B cell (primary cell): ENCODE measurements around the gene C2orf42. TPM values are rescaled to one million over a fixed set of nuclear protein-coding genes. Genes with fewer than 3 reads are reported as not detected.

Source experiments
- ATAC-seq: fragments of 200-7000 bp; cut with Tn5 transposase; one replicate; pipeline ENCODE4 v1.10.0; 2021; ENCODE audit warnings: low read depth, mild to moderate bottlenecking, moderate number of reproducible peaks, moderate library complexity
- CTCF ChIA-PET: fragments of 350-600 bp; sonication (Branson Sonifier 250); formaldehyde crosslinking; loops from one replicate; lab custom pipeline; 2021; ENCODE audit warnings: antibody characterized with exemption, inconsistent platforms; lab: Charles Lee
- POLR2A ChIA-PET: fragments of 350-600 bp; sonication (Branson Sonifier 250); formaldehyde crosslinking; loops from one replicate; lab custom pipeline; 2021; ENCODE audit warnings: antibody characterized with exemption; lab: Charles Lee
- DNase-seq: peaks from one replicate; pipeline ENCODE4 v3.0.0; 2013
- H2AFZ ChIP-seq: 2 replicates; pipeline ENCODE4 v1.6.1; 2012; ENCODE audit warnings: mild to moderate bottlenecking, low read depth, low read length; ENCODE audit not compliant: insufficient read depth, poor library complexity, severe bottlenecking
- H3K27ac ChIP-seq, 2 donors: 1 replicate in 1 of 2; 2 replicates in 1 of 2; pipeline ENCODE4 v1.5.1; 2012 to 2013; ENCODE audit warnings: low read length in 2 of 2, mild to moderate bottlenecking in 2 of 2, moderate library complexity in 1 of 2
- H3K27me3 ChIP-seq, 4 experiments: fragments of 200-600 bp in 1 of 4; sonication (generic) in 1 of 4; replicated peaks in 1 of 4; 1 replicate in 2 of 4; 2 replicates in 2 of 4; pipeline versions ENCODE4 v1.6.1 to v1.7.0; 2013 to 2016; ENCODE audit warnings: low read length in 3 of 4, mild to moderate bottlenecking in 2 of 4, mixed read lengths in 1 of 4, moderate library complexity in 1 of 4; ENCODE audit not compliant: insufficient read depth in 4 of 4, control insufficient read depth in 3 of 4; ENCODE audit errors: control extremely low read depth in 1 of 4
- H3K36me3 ChIP-seq, 2 experiments: replicated peaks in 1 of 2; 1 replicate in 1 of 2; 2 replicates in 1 of 2; pipeline versions ENCODE4 v1.6.1 to v1.7.1; 2013; ENCODE audit warnings: low read length in 1 of 2; ENCODE audit not compliant: insufficient read depth in 2 of 2, control insufficient read depth in 1 of 2; ENCODE audit errors: control extremely low read depth in 1 of 2, extremely low read depth in 1 of 2
- H3K4me1 ChIP-seq, 2 donors: fragments of 200-600 bp in 1 of 2; sonication (generic) in 1 of 2; 1 replicate in 1 of 2; 2 replicates in 1 of 2; pipeline versions ENCODE4 v1.5.1 to v1.6.1; 2013 to 2017; ENCODE audit warnings: low read length in 2 of 2; ENCODE audit not compliant: control insufficient read depth in 2 of 2, insufficient read depth in 2 of 2
- H3K4me2 ChIP-seq: replicated peaks from 2 replicates; pipeline ENCODE3; 2012; ENCODE audit warnings: mild to moderate bottlenecking, low read depth, low read length; ENCODE audit not compliant: poor library complexity, severe bottlenecking
- H3K4me3 ChIP-seq, 5 experiments: fragments of 200-600 bp in 1 of 5; sonication (generic) in 1 of 5; 1 replicate in 3 of 5; 2 replicates in 2 of 5; pipeline versions ENCODE4 v1.5.1 to v1.7.0; 2011 to 2016; ENCODE audit warnings: low read length in 4 of 5, mild to moderate bottlenecking in 4 of 5, low read depth in 2 of 5, control low read depth in 1 of 5, moderate library complexity in 1 of 5; ENCODE audit not compliant: insufficient read depth in 1 of 5; ENCODE audit errors: control extremely low read depth in 1 of 5, extremely low read depth in 1 of 5
- H3K79me2 ChIP-seq: fragments of 200-600 bp; sonication (generic); one replicate; pipeline ENCODE4 v1.6.0; 2016; ENCODE audit warnings: low read length; ENCODE audit not compliant: control insufficient read depth, insufficient read depth
- H3K9ac ChIP-seq: fragments of 200-600 bp; sonication (generic); 2 replicates; pipeline ENCODE4 v1.6.1; 2017; ENCODE audit warnings: mild to moderate bottlenecking, low read length, moderate library complexity
- H3K9me3 ChIP-seq, 3 donors: one replicate each; pipeline versions ENCODE4 v1.6.1 to v1.7.1; 2013; ENCODE audit warnings: low read length in 2 of 3; ENCODE audit not compliant: control insufficient read depth in 2 of 3, insufficient read depth in 1 of 3; ENCODE audit errors: control extremely low read depth in 1 of 3
- H4K20me1 ChIP-seq: 2 replicates; pipeline ENCODE4 v1.6.0; 2012; ENCODE audit warnings: mild to moderate bottlenecking, low read length; ENCODE audit not compliant: insufficient read depth, control insufficient read depth, poor library complexity, severe bottlenecking
- H3K27ac Mint-ChIP-seq: one replicate; pipeline ENCODE4 v1.8.0; 2021; ENCODE audit warnings: mixed read lengths
- H3K27me3 Mint-ChIP-seq: one replicate; pipeline ENCODE4 v1.8.0; 2021; ENCODE audit warnings: mixed read lengths
- H3K4me1 Mint-ChIP-seq: one replicate; pipeline ENCODE4 v1.8.0; 2021; ENCODE audit warnings: mixed read lengths
- H3K4me3 Mint-ChIP-seq: one replicate; pipeline ENCODE4 v1.8.0; 2021; ENCODE audit warnings: mixed read lengths
- H3K9me3 Mint-ChIP-seq: one replicate; pipeline ENCODE4 v1.8.0; 2022; ENCODE audit warnings: mixed read lengths; ENCODE audit not compliant: insufficient read depth
- EZH2 ChIP-seq: IDR thresholded peaks from 2 replicates; pipeline ENCODE4 v1.6.1; 2012; ENCODE audit warnings: borderline replicate concordance, low read depth, mild to moderate bottlenecking, moderate library complexity, low read length; ENCODE audit not compliant: insufficient read depth, poor library complexity, severe bottlenecking
- whole genome bisulfite sequencing: methylation state at CpG from one replicate; pipeline ENCODE4 v1.1.5; 2013; ENCODE audit warnings: missing lambda C conversion rate; ENCODE audit not compliant: insufficient coverage; 5-methylcytosine and 5-hydroxymethylcytosine counted together
- intact Hi-C: fragments of 100-400 bp; cut with micrococcal nuclease; formaldehyde crosslinking; loops from one replicate; pipeline ENCODE4 v1.10.0; 2022
- polyA plus RNA-seq: library from polyadenylated mRNA; depleted of rRNA; stranded (reverse); fragments of >200 nt; gene quantifications from 2 replicates; pipeline ENCODE4 v1.2.3, GENCODE V29; 2012
- total RNA-seq, 2 donors: library from RNA; stranded (reverse); fragments of 120-200 nt in 1 of 2; gene quantifications; 1 replicate in 1 of 2; 2 replicates in 1 of 2; pipeline versions ENCODE4 v1.2.3 to v1.2.4, GENCODE V29; 2013 to 2022
- TF ChIP-seq, protein P1 (sequence below): fragments of 200-600 bp; IDR thresholded peaks from one replicate; pipeline ENCODE4 v1.8.0; 2022; ENCODE audit warnings: antibody characterized with exemption, mild to moderate bottlenecking

Gene C2orf42
- total and polyA plus RNA-seq, 2 donors (not counting 1 experiment from before 2014, with no cell fraction given): 13.0 to 42.9 TPM

GRCh38 chr2:70128005-70128404, 62.8 kb downstream of the C2orf42 start:
- H3K4me1 Mint-ChIP-seq: peaks cover 59% of the 10 kb centered on the region

GRCh38 chr2:70126413-70126812, 64.4 kb downstream of the C2orf42 start:
- H3K4me1 ChIP-seq: peaks cover 55 to 63% of the 10 kb centered on the region in 2 donors
- no peaks in the 10 kb centered on the region for H3K27me3 ChIP-seq
- DNase-seq: no peak
- peak overlapping the region; percentile 1 for H2AFZ ChIP-seq
- H3K9me3 Mint-ChIP-seq: no peaks in the 10 kb centered on the region
- no peak for TF ChIP-seq EZH2
- TF ChIP-seq, protein P1, sequence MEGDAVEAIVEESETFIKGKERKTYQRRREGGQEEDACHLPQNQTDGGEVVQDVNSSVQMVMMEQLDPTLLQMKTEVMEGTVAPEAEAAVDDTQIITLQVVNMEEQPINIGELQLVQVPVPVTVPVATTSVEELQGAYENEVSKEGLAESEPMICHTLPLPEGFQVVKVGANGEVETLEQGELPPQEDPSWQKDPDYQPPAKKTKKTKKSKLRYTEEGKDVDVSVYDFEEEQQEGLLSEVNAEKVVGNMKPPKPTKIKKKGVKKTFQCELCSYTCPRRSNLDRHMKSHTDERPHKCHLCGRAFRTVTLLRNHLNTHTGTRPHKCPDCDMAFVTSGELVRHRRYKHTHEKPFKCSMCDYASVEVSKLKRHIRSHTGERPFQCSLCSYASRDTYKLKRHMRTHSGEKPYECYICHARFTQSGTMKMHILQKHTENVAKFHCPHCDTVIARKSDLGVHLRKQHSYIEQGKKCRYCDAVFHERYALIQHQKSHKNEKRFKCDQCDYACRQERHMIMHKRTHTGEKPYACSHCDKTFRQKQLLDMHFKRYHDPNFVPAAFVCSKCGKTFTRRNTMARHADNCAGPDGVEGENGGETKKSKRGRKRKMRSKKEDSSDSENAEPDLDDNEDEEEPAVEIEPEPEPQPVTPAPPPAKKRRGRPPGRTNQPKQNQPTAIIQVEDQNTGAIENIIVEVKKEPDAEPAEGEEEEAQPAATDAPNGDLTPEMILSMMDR: no peak
- H3K27ac ChIP-seq: peak overlapping the region; percentile 28 to 100
- no peaks in the 10 kb centered on the region for H3K27me3 Mint-ChIP-seq
- ATAC-seq: no peak
- no peaks in the 10 kb centered on the region for H3K9me3 ChIP-seq
- H3K4me3 ChIP-seq: no peak overlapping the region
- POLR2A ChIA-PET: interaction anchor here (3.0 to 8.5 kb wide), 5 partner anchors 16 to 40 kb away, joined by 37 to 170 read pairs (median 95); partner anchors contain the start of gene PCBP1
- no peak overlapping the region for H3K9ac ChIP-seq
- CTCF ChIA-PET: interaction anchor here (1.4 to 5.7 kb wide), 6 partner anchors 8 to 212 kb away, joined by 6 to 59 read pairs (median 14); partner anchors contain the start of genes MXD1 and PCBP1
- peaks cover 25% of the 10 kb centered on the region for H3K79me2 ChIP-seq
- H4K20me1 ChIP-seq: no peaks in the 10 kb centered on the region
- H3K27ac Mint-ChIP-seq: peak overlapping the region; percentile 100
- H3K4me3 Mint-ChIP-seq: peak overlapping the region; percentile 79
- intact Hi-C loops: no loop called here
- peaks cover 60% of the 10 kb centered on the region for H3K4me1 Mint-ChIP-seq
- no peaks in the 10 kb centered on the region for H3K36me3 ChIP-seq
- WGBS: no CpG with 5 or more reads among the region's 2 CpGs
- H3K4me2 ChIP-seq: no peak overlapping the region

More at GRCh38 chr2:70128005-70128404, 62.8 kb downstream of the C2orf42 start:
- Histone ChIP-seq H3K27me3 (no peaks in the 10 kb centered on the region), H3K9ac (no peak overlapping the region), H3K4me1 (peaks cover 52 to 60% of the 10 kb centered on the region in 2 donors), H3K27ac (no peak overlapping the region), H3K79me2 (peaks cover 36% of the 10 kb centered on the region), H2AFZ (no peak overlapping the region), H3K4me3 (no peak overlapping the region), H3K4me2 (peak overlapping the region; percentile 8), H4K20me1 (no peaks in the 10 kb centered on the region), H3K36me3 (no peaks in the 10 kb centered on the region), H3K9me3 (no peaks in the 10 kb centered on the region)
- TF ChIP-seq EZH2: no peak
- TF ChIP-seq, protein P1: no peak
- ATAC-seq: no peak
- peak overlapping the region; percentile 53 for H3K27ac Mint-ChIP-seq
- no CpG with 5 or more reads among the region's 1 CpG for WGBS
- ChIA-PET POLR2A (interaction anchor here (0.6 to 8.5 kb wide), 5 partner anchors 10 to 42 kb away, joined by 3 to 170 read pairs (median 4); partner anchors contain the start of gene PCBP1), CTCF (interaction anchor here (1.1 kb wide), 1 partner anchor 44 kb away, joined by 4 read pairs; no protein-coding TSS in a partner anchor)
- intact Hi-C loops: no loop called here
- DNase-seq: peak; percentile 2
- H3K27me3 Mint-ChIP-seq: no peaks in the 10 kb centered on the region
- no peak overlapping the region for H3K4me3 Mint-ChIP-seq
- no peaks in the 10 kb centered on the region for H3K9me3 Mint-ChIP-seq
